NCI-H524 treated with DMSO at 0.1 percent for 48 hours (cell line): ENCODE measurements around the gene AKR1C1.
"Not testable (repeated sequence)": the region's sequence is repeated elsewhere in the genome, so short reads cannot be mapped to it uniquely, and the experiment has no call there.

ENCODE experiments used
- DNase-seq: peaks from one replicate; lab custom pipeline; 2025; lab: John Stamatoyannopoulos, UW

Gene AKR1C1

GRCh38 chr10:4984223-4984622 lies 21.0 kb downstream of the AKR1C1 start:
- DNase-seq, result no peak

- DNase-seq, result peak; percentile 1
Measured at GRCh38 chr10:4984971-4985594, 21.9 kb downstream of the AKR1C1 start.

GRCh38 chr10:4988000-4988641 lies 24.9 kb downstream of the AKR1C1 start:
- DNase-seq, result not testable (repeated sequence)

- DNase-seq, result no peak
Measured at GRCh38 chr10:4990217-4990616, 27.0 kb downstream of the AKR1C1 start.

DNA sequence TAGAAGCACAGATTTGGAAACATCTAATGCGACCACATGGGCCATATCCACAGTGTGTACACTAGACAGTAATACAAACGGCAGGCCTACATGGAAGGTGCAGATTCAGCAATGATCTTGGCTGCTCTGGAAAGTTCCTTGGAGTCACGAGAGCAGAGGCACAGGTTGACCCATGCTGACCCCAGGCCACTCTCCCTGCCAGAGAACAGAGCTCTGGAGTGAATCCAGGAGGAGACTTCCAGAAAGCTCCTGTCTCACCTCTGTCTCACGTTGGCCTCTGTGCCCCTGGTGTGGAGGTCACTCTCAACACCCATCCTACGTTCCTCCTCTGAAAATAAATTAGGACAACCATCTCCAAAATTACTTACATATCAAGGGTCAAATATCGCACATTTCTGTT lies 28.2 kb downstream of the AKR1C1 start:
- DNase-seq, result not testable (repeated sequence)

DNA sequence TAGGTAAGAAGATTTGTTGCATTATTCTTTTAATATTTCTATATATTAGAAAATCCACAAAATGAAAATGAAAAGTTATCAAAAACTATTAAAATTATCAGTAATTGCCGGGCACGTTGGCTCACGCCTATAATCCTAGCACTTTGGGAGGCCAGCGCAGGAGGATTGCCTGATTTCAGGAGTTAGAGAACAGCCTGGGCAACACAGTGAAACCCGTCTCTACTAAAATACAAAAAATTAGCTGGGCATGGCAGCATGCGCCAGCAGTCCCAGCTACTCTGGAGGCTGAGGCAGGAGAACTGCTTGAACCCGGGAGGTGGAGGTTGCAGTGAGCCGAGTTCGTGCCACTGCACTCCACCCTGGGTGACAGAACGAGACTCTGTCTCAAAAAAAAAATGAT lies 29.3 kb downstream of the AKR1C1 start:
- DNase-seq, result not testable (repeated sequence)

- DNase-seq, result not testable (repeated sequence)
Measured at GRCh38 chr10:4994260-4994659, 31.0 kb downstream of the AKR1C1 start.

DNA sequence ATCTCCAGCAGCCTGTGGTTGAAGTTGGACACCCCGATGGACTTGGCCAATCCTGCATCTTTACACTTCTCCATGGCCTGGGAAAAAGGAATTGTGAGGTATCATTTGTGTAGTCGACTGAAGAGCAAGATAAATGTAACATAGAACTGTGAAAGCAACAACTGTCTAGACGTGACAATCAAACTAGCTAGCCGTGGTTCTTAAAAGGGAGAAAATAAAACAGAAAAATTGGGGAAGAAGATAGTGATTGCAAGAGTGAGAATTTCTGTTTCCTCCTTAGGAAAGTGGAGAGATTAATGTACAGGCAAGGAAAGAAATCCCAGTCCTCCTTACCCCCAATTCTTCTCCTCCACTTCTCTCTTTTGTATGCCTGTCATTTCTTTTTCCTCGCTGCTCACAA lies 35.5 kb downstream of the AKR1C1 start:
- no peak for DNase-seq

DNA sequence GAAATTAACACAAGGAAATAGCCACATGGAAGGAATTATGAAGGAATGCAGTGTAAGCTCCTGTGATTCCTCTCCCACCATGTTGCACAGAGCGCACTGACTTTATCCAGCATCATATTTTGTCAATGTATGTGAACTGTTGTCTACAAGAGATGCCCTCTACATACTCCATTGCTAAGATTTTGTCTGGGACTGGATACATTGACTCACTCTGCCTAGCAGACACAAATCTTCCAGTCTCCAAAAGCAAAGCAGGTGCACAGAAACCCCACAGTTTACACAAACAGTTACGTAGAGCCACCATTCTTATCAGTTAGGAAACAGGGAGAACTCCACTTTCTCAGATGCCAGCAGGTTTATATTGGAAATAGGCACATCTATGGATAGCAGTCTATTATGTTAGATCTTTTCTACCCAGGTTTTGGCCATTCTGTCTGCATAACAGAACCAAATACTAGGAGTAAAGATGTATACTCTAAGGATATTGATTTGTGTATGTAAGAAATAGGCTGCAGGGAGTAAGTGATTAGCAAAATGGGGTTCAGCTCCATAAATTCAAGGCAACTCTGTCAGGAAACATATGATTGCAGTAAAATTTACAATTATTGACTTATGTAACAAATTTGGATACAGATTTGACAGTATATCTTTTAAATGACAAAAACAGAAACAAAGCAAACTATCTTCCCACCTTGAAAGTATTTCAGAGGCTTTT lies 39.0 kb downstream of the AKR1C1 start:
- no peak for DNase-seq

GRCh38 chr10:5003127-5004029 lies 40.2 kb downstream of the AKR1C1 start, which contains the start of gene AKR1C2:
AKR1C2 (minus strand) TSS chr10:5003857; CDS start chr10:5003835, 22 bp downstream.
- DNase-seq, result not testable (repeated sequence)

GRCh38 chr10:5004030-5004385 lies 40.8 kb downstream of the AKR1C1 start:
- DNase-seq, result not testable (repeated sequence)

DNA sequence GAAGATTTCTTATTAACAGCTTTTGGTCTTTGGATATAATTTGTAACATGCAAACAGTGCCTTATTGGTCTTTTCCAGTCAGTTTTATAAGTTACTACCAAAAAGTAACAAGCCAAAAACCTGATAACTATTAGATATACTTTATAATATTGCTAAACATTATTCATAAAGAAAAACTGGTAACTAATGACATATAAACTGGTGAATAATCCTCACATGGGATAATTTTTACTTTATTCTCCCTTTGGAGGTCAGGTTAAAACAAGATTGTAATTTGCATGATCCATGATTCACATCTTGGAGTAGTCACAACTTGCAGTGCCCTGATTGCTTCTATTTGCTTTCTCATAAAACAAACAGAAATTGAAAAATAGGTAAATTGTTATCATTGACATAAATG lies 41.3 kb downstream of the AKR1C1 start:
- not testable (repeated sequence) for DNase-seq

DNA sequence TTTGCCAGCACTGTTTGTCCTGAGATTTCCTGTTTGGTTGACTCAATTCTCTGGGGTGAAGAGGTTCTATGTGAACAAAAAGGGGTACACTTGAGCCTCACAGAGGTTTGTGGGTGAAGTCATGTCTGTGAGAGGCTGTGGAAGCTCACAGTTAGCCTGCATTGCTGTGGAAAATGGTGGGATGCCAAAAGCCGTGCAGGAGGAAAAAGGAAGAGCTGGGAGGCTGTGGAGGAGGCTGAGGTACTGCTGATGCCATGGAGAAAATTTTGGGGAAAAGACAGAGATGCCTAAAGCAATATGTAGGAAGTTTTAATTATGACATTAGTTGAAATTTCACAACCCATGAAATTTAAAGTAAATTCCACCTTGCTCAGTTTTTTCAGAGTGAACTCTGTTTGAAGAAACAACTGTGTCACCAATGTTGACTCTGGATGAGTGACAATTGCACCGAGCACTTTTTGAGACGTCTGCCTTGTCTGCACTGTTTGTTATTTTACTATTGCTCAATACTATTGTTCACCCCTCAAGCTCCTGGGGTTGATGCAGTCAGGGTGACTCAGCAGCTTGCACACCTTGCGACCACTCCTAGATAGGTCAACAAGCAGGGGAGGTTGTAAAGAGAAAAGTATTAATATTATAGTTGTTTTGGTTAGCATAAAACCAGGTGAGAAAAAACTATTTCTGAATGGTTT lies 45.8 kb downstream of the AKR1C1 start:
- not testable (repeated sequence) for DNase-seq

- DNase-seq, result not testable (repeated sequence)
Measured at GRCh38 chr10:5010043-5010442, 46.8 kb downstream of the AKR1C1 start.

- not testable (repeated sequence) for DNase-seq
Measured at GRCh38 chr10:5011392-5011791, 48.2 kb downstream of the AKR1C1 start.

GRCh38 chr10:5012595-5012994 lies 49.4 kb downstream of the AKR1C1 start:
- DNase-seq, result no peak

DNA sequence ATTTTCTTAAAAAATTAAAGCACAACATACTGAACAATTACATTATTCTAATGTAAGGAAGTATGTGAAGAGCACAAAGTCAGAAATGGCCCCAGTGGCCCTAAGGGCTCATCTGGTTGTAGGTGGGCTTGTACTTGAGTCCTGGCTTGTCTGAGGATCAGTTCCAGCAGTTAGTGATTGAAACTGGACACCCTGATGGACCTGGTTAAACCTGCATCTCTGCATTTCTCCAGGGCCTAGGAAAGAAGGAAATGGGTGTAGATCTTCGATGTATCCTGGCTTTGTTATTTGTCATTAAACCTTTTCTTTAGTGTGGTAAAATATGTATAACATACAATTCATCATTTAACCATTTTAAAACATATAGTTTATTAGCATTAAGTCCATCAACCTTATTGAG lies 50.2 kb downstream of the AKR1C1 start:
- no peak for DNase-seq

GRCh38 chr10:5014200-5014910 lies 51.1 kb downstream of the AKR1C1 start:
- not testable (repeated sequence) for DNase-seq

DNA sequence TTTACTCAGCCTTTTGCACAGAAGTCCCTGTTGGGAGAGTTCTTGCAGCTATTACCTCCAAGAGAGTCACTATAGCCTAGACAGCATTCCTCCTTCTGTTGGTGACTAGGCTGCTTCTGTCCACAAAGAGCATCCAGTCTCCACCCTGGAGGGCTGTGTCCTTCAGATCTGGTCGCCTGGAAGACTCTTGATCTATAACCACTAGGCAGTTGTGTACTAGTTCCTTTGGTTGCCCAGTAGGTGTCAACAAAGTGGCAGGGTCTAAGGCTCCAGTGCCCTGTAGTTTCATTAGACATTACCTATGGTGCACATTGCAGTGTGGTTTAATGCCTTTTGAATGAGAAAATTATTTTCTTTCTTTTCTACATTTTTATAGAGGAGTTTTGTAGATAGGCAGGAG lies 51.7 kb downstream of the AKR1C1 start:
- DNase-seq, result no peak

DNA sequence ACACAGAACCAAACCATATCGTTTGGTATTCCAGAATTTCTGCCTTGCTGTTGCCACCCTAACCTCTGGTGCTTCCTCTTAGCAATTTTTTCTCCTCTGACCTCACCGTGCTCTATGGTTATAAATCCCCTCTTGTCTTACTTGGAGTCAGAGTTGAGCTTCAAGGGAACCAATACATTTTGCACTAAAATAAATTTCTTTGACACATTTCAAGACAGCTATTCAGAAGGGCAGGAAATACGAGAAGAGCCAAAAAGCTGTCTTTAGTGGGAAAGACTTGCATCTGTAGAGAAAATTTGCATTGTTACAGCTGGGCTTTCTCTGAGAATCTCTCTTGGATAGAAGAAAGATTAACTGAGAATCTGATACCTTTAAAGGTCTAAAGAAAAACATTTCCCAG lies 54.9 kb downstream of the AKR1C1 start:
- no peak for DNase-seq
